SK-N-SH (cell line): Measurements from ENCODE around the gene CNTN4. TPM values are rescaled to one million over a fixed set of nuclear protein-coding genes. Genes with fewer than 3 reads are reported as not detected.

Source experiments
- CTCF ChIA-PET: fragments of 300-600, 350-600 bp; formaldehyde crosslinking; extraction: SDS; loops from one replicate; lab custom pipeline; 2021; lab: Yijun Ruan, JAX
- POLR2A ChIA-PET: fragments of 350-600 bp; sonication (Branson Sonifier 250); formaldehyde crosslinking; extraction: SDS; loops from one replicate; lab custom pipeline; 2020; ENCODE audit warnings: antibody characterized with exemption, inconsistent platforms; lab: Yijun Ruan, JAX
- DNase-seq: peaks from one replicate; pipeline ENCODE4 v3.0.0; 2012
- H2AFZ ChIP-seq: fragments of 200-600 bp; sonication (generic); 2 replicates; pipeline ENCODE4 v1.8.1; 2016; ENCODE audit warnings: antibody characterized with exemption, mild to moderate bottlenecking, low read depth
- H3F3A ChIP-seq: fragments of 200-600 bp; sonication (generic); replicated peaks from 2 replicates; pipeline ENCODE3; 2016; ENCODE audit warnings: antibody characterized with exemption, mild to moderate bottlenecking; ENCODE audit not compliant: insufficient read depth
- H3K27ac ChIP-seq, 2 experiments: fragments of 200-500 bp in 1 of 2; fragments of 200-600 bp in 1 of 2; sonication (Bioruptor generic) in 1 of 2; sonication (generic), shearing (Covaris generic) in 1 of 2; 2 replicates each; pipeline versions ENCODE4 v1.5.1 to v1.6.1; 2014 to 2016; ENCODE audit warnings: low read depth in 2 of 2, inconsistent platforms in 1 of 2, low read length in 1 of 2, mild to moderate bottlenecking in 1 of 2, mixed read lengths in 1 of 2
- H3K27me3 ChIP-seq: fragments of 200-600 bp; sonication (generic), shearing (Covaris generic); 2 replicates; pipeline ENCODE4 v1.6.1; 2016; ENCODE audit warnings: mixed run types; ENCODE audit not compliant: insufficient read depth
- H3K36me3 ChIP-seq, 2 experiments: fragments of 200-500 bp in 1 of 2; fragments of 200-600 bp in 1 of 2; sonication (Bioruptor generic) in 1 of 2; sonication (generic) in 1 of 2; replicated peaks in 1 of 2; 2 replicates each; pipeline versions ENCODE3 to v1.5.1; 2014 to 2016; ENCODE audit warnings: low read length in 1 of 2, mild to moderate bottlenecking in 1 of 2; ENCODE audit not compliant: insufficient read depth in 2 of 2, control insufficient read depth in 1 of 2
- H3K4me1 ChIP-seq, 2 experiments: fragments of 200-500 bp in 1 of 2; fragments of 200-600 bp in 1 of 2; sonication (Bioruptor generic) in 1 of 2; sonication (generic), shearing (Covaris generic) in 1 of 2; 2 replicates each; pipeline versions ENCODE4 v1.5.1 to v1.6.1; 2014 to 2016; ENCODE audit warnings: low read depth in 1 of 2, low read length in 1 of 2, mixed run types in 1 of 2; ENCODE audit not compliant: insufficient read depth in 2 of 2, control insufficient read depth in 1 of 2
- H3K4me2 ChIP-seq: fragments of 200-600 bp; sonication (generic), shearing (Covaris generic); 2 replicates; pipeline ENCODE4 v1.6.1; 2017; ENCODE audit warnings: mixed run types
- H3K4me3 ChIP-seq, 2 experiments: fragments of 200-500 bp in 1 of 2; fragments of 200-600 bp in 1 of 2; sonication (Bioruptor generic) in 1 of 2; sonication (generic), shearing (Covaris generic) in 1 of 2; 2 replicates each; pipeline versions ENCODE4 v1.5.1 to v1.8.1; 2014 to 2016; ENCODE audit warnings: low read depth in 2 of 2, inconsistent platforms in 1 of 2, low read length in 1 of 2, mild to moderate bottlenecking in 1 of 2, mixed read lengths in 1 of 2, moderate library complexity in 1 of 2
- H3K79me2 ChIP-seq: fragments of 200-600 bp; sonication (generic); 2 replicates; pipeline ENCODE4 v1.8.1; 2017; ENCODE audit warnings: mild to moderate bottlenecking; ENCODE audit not compliant: insufficient read depth
- H3K9ac ChIP-seq: fragments of 200-600 bp; sonication (generic); 2 replicates; pipeline ENCODE4 v1.6.1; 2017; ENCODE audit warnings: mixed run types
- H3K9me2 ChIP-seq: fragments of 200-600 bp; sonication (generic); 2 replicates; pipeline ENCODE4 v1.6.1; 2017; ENCODE audit warnings: mixed run types
- H3K9me3 ChIP-seq: fragments of 200-600 bp; sonication (generic); 2 replicates; pipeline ENCODE4 v1.6.1; 2017; ENCODE audit warnings: mixed run types, mild to moderate bottlenecking, moderate library complexity
- H4K20me1 ChIP-seq: fragments of 200-600 bp; sonication (generic); 2 replicates; pipeline ENCODE4 v1.6.1; 2017; ENCODE audit warnings: mild to moderate bottlenecking, mixed run types; ENCODE audit not compliant: insufficient read depth
- EP300 ChIP-seq, 2 experiments: IDR thresholded peaks; 2 replicates each; pipeline versions ENCODE4 v1.4.0 to v1.6.1; 2012; ENCODE audit warnings: borderline replicate concordance in 1 of 2, low read depth in 1 of 2, low read length in 1 of 2
- FOSL2 ChIP-seq: IDR thresholded peaks from 2 replicates; pipeline ENCODE4 v1.4.0; 2012; ENCODE audit warnings: low read depth, mild to moderate bottlenecking, moderate library complexity, borderline replicate concordance
- GABPA ChIP-seq: IDR thresholded peaks from 2 replicates; pipeline ENCODE4 v1.4.0; 2012; ENCODE audit warnings: low read depth, mild to moderate bottlenecking
- IRF3 ChIP-seq: fragments of 150-350 bp; IDR thresholded peaks from 2 replicates; pipeline ENCODE4 v1.6.1; 2016; ENCODE audit warnings: mild to moderate bottlenecking, low read depth, low read length
- JUND ChIP-seq: IDR thresholded peaks from 2 replicates; pipeline ENCODE4 v1.4.0; 2012
- MXI1 ChIP-seq: IDR thresholded peaks from 2 replicates; pipeline ENCODE4 v1.6.1; 2012; ENCODE audit warnings: mild to moderate bottlenecking, low read depth, low read length, improper control_type of control experiment
- NRF1 ChIP-seq: IDR thresholded peaks from 2 replicates; pipeline ENCODE4 v1.6.1; 2012; ENCODE audit warnings: low read depth, mild to moderate bottlenecking, low read length
- POLR2AphosphoS5 ChIP-seq: IDR thresholded peaks from 2 replicates; pipeline ENCODE4 v1.6.1; 2012; ENCODE audit warnings: low read depth, low read length
- RAD21 ChIP-seq: IDR thresholded peaks from 2 replicates; pipeline ENCODE4 v1.6.1; 2012; ENCODE audit warnings: mild to moderate bottlenecking, low read length
- RCOR1 ChIP-seq: fragments of 150-350 bp; IDR thresholded peaks from 2 replicates; pipeline ENCODE4 v1.6.1; 2017; ENCODE audit warnings: antibody characterized with exemption, low read length
- REST ChIP-seq: IDR thresholded peaks from 2 replicates; pipeline ENCODE4 v1.6.1; 2012; ENCODE audit warnings: mild to moderate bottlenecking, low read depth, low read length, moderate library complexity
- RFX5 ChIP-seq: IDR thresholded peaks from 2 replicates; pipeline ENCODE4 v1.6.1; 2012; ENCODE audit warnings: mild to moderate bottlenecking, improper control_type of control experiment, low read length
- SMC3 ChIP-seq: IDR thresholded peaks from 2 replicates; pipeline ENCODE4 v1.6.1; 2012; ENCODE audit warnings: low read depth, low read length, improper control_type of control experiment
- USF1 ChIP-seq: IDR thresholded peaks from 2 replicates; pipeline ENCODE4 v1.4.0; 2012; ENCODE audit warnings: low read depth, borderline replicate concordance
- USF2 ChIP-seq: fragments of 150-350 bp; IDR thresholded peaks from 2 replicates; pipeline ENCODE4 v1.6.1; 2017; ENCODE audit warnings: antibody characterized with exemption, low read length, low read depth, borderline replicate concordance
- YY1 ChIP-seq: IDR thresholded peaks from 2 replicates; pipeline ENCODE4 v1.4.0; 2012; ENCODE audit warnings: low read depth, mild to moderate bottlenecking
- ZBTB33 ChIP-seq: IDR thresholded peaks from 2 replicates; pipeline ENCODE4 v1.4.0; 2012; ENCODE audit warnings: low read depth, borderline replicate concordance
- WGBS: methylation state at CpG from one replicate; pipeline ENCODE4 v1.1.6; 2017; ENCODE audit warnings: low lambda C conversion rate; 5-methylcytosine and 5-hydroxymethylcytosine counted together
- polyA plus RNA-seq, 3 experiments: library from polyadenylated mRNA; depleted of rRNA; stranded (reverse); fragments of >200 nt; gene quantifications; 2 replicates each; pipeline ENCODE4 v1.2.3, GENCODE V29; 2012

CNTN4 gene
- polyA plus RNA-seq, 1 of the 3 experiments (the other 2 are of a cell fraction) = 0.12 TPM

- no peaks in the 10 kb centered on the region for H3K79me2 ChIP-seq
- no peaks in the 10 kb centered on the region for H3K9me2 ChIP-seq
- peaks cover 0 to 8% of the 10 kb centered on the region in 2 experiments; a peak in 1 of 4 replicates for H3K4me1 ChIP-seq
- H2AFZ ChIP-seq = no peak overlapping the region
- H3K4me3 ChIP-seq = no peak overlapping the region
- H3K27ac ChIP-seq = no peak overlapping the region
- no peaks in the 10 kb centered on the region for H3K36me3 ChIP-seq
- H3K9me3 ChIP-seq = no peaks in the 10 kb centered on the region
- POLR2A ChIA-PET = no interaction called here
- CTCF ChIA-PET = no interaction called here
- H3K9ac ChIP-seq = no peak overlapping the region
- no peaks in the 10 kb centered on the region for H3K27me3 ChIP-seq
- H3K4me2 ChIP-seq = no peak overlapping the region
- no peak for TF ChIP-seq MXI1
- no peak for TF ChIP-seq EP300 (IDR thresholded peaks at IDR 0.05; ENCODE audit: borderline replicate concordance in 1 of 2, low read depth in 1 of 2, low read length in 1 of 2)
- no peak for TF ChIP-seq USF2
- no peak for TF ChIP-seq REST
- no peak for TF ChIP-seq POLR2AphosphoS5
- no peak for TF ChIP-seq NRF1
- TF ChIP-seq RAD21 = no peak
- TF ChIP-seq IRF3 = no peak
- no peak for TF ChIP-seq YY1
- TF ChIP-seq RCOR1 = no peak
- TF ChIP-seq JUND = no peak
- no peak for TF ChIP-seq GABPA
- no peak for TF ChIP-seq USF1
- no peak for TF ChIP-seq ZBTB33
- TF ChIP-seq SMC3 = no peak
- TF ChIP-seq FOSL2 = no peak
- no peak for TF ChIP-seq RFX5
- no peaks in the 10 kb centered on the region for H3F3A ChIP-seq
- no peaks in the 10 kb centered on the region for H4K20me1 ChIP-seq
- WGBS = 27% methylated on average over 5 of the region's 5 CpGs
- DNase-seq = no peak
Observed at GRCh38 chr3:3027976-3028567, 929.4 kb downstream of the CNTN4 start.
